Stimulated activated naive B cell treated with anti-CD40 and anti-IgM and Interleukin-4, amounts not matched to agents 10 μg/mL and 1 μg/mL and 100 μg/mL, for 72 hours (primary cell): ENCODE measurements around the gene ZBTB2.
A peak's percentile ranks its signal among the peaks of the same experiment; 100 is the strongest.
"Not testable (repeated sequence)": the region's sequence is repeated elsewhere in the genome, so short reads cannot be mapped to it uniquely, and the experiment has no call there.

Experiments used
- ATAC-seq, 2 donors: fragments of 150-1000 bp; cut with Tn5 transposase; replicated peaks; 2 replicates each; pipeline ENCODE4 v1.10.0; 2021; ENCODE audit warnings: moderate library complexity in 1 of 2
- DNase-seq: peaks from one replicate; pipeline ENCODE4 v3.0.0; 2021
- H3K27ac Mint-ChIP-seq: one replicate; pipeline ENCODE4 v1.8.0; 2022; ENCODE audit warnings: mild to moderate bottlenecking, mixed read lengths
- H3K27me3 Mint-ChIP-seq, 2 donors: one replicate each; pipeline ENCODE4 v1.8.0; 2022; ENCODE audit warnings: mixed read lengths in 2 of 2
- H3K36me3 Mint-ChIP-seq, 2 donors: one replicate each; pipeline ENCODE4 v1.8.0; 2022; ENCODE audit warnings: mixed read lengths in 2 of 2, mild to moderate bottlenecking in 1 of 2
- H3K4me1 Mint-ChIP-seq, 2 donors: one replicate each; pipeline ENCODE4 v1.8.0; 2022; ENCODE audit warnings: mixed read lengths in 2 of 2, mild to moderate bottlenecking in 1 of 2
- H3K4me3 Mint-ChIP-seq, 2 donors: one replicate each; pipeline ENCODE4 v1.8.0; 2022; ENCODE audit warnings: mild to moderate bottlenecking in 2 of 2, mixed read lengths in 2 of 2, moderate library complexity in 1 of 2
- H3K9me3 Mint-ChIP-seq, 2 donors: one replicate each; pipeline ENCODE4 v1.8.0; 2022; ENCODE audit warnings: mixed read lengths in 2 of 2, mild to moderate bottlenecking in 1 of 2

The ZBTB2 gene

DNA sequence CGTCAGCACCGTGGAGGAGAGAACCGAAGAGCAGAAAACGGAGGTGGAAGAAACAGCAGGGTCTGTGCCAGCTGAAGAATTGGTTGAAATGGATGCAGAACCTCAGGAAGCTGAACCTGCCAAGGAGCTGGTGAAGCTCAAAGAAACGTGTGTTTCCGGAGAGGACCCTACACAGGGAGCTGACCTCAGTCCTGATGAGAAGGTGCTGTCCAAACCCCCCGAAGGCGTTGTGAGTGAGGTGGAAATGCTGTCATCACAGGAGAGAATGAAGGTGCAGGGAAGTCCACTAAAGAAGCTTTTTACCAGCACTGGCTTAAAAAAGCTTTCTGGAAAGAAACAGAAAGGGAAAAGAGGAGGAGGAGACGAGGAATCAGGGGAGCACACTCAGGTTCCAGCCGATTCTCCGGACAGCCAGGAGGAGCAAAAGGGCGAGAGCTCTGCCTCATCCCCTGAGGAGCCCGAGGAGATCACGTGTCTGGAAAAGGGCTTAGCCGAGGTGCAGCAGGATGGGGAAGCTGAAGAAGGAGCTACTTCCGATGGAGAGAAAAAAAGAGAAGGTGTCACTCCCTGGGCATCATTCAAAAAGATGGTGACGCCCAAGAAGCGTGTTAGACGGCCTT, 41.6 kb downstream of the ZBTB2 start:
- DNase-seq (no peak), ATAC-seq (no peak)
- no peak overlapping the region for H3K27ac Mint-ChIP-seq
- H3K4me3 Mint-ChIP-seq = no peak overlapping the region
- H3K27me3 Mint-ChIP-seq = no peaks in the 10 kb centered on the region
- H3K9me3 Mint-ChIP-seq = no peaks in the 10 kb centered on the region
- no peaks in the 10 kb centered on the region for H3K4me1 Mint-ChIP-seq
- peaks cover 18% of the 10 kb centered on the region in 2 donors for H3K36me3 Mint-ChIP-seq

DNA sequence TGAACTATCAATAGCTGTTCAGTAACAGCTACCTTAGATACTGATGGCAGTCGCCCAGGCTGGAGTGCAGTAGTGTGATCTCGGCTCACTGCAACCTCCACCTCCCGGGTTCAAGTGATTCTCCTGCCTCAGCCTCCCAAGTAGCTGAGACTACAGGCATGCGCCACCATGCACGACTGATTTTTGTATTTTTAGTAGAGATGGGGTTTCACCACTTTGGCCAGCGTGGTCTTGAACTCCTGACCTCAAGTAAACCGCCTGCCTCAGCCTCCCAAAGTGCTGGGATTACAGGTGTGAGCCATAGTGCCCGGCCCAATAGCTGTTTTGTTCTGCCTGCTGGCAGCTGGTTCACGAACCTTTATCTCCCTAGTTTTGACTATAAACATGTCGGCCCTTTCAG, 48.6 kb downstream of the ZBTB2 start:
- not testable (repeated sequence) for H3K9me3 Mint-ChIP-seq, H3K27ac Mint-ChIP-seq, ATAC-seq, H3K36me3 Mint-ChIP-seq, H3K4me3 Mint-ChIP-seq, H3K27me3 Mint-ChIP-seq, H3K4me1 Mint-ChIP-seq, DNase-seq

DNA sequence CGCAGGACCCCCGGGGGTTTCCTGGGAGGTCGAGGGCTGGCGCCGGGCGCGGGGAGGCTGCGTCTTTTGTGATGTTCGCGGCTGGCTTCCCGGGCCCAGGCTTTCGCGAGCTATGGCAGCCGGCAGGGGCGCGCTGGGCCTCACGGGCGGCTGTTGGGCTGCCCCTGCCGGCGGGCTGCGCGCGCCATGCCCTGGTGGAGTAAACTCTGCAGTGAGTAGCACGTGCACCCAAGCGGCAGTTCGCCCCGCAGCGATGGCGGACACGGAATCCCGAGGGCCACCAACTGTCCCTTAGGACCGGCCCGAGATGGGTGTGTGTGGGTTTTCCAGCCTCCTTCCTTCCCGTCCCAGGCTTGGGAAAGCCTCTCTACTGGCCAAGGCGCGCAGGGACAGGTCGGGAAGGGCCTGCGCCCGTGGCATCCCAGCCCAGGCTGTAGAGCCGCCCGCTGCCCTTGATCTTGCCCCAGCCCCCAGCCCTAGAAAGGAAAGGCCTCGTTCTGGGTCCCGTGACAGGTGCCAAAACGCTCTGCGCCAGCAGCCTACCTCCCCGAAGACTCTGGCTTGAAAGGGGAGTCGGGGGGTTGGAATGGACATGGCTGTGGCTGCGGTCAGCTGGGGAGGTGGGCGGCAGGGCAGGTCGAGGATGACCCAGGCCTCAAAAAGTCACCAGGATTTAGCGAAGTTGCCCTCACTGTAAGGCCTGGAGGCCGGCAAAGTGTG, 49.7 kb downstream of the ZBTB2 start:
- ATAC-seq (no peak), DNase-seq (no peak)
- Mint-ChIP-seq H3K36me3 (no peaks in the 10 kb centered on the region), H3K27ac (no peak overlapping the region), H3K4me3 (no peak overlapping the region), H3K9me3 (no peaks in the 10 kb centered on the region), H3K27me3 (no peaks in the 10 kb centered on the region), H3K4me1 (no peaks in the 10 kb centered on the region)

DNA sequence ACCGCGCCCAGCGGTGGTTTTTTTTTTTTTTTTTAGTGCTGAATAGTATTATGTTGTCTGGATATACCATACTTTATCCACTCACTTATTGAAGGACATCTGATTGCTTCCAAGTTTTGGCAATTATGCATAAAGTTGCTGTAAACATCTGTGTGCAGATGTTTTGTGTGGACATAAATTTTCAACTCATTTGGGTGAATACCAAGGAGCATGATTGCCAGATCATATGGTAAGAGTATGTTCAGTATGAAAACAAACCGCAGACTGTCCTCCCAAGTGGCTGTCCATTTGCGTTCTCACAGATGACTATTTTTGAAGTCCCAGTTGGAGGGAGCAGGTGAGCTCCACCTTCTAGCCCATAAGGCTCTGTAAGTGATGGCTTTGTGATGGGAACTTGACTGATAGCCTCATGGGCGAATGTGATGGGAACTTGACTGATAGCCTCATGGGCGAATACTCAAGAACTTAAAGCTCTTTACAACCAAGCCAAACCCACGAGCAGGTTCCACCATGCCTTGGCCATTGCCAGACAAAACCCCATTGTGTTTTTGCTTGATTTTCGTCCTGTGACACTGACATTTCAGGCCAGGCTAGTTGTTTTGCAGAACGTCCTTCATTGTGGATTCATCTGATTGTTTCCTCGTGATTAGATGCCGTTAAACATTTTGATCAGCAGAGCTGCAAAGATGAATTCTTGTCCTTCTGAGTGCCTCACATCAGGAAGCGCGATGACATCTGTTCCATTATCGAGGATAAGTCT, 51.0 kb downstream of the ZBTB2 start:
- ATAC-seq (no peak), DNase-seq (no peak)
- Mint-ChIP-seq H3K4me3 (no peak overlapping the region), H3K4me1 (no peaks in the 10 kb centered on the region), H3K9me3 (no peaks in the 10 kb centered on the region), H3K27me3 (no peaks in the 10 kb centered on the region), H3K27ac (no peak overlapping the region), H3K36me3 (no peaks in the 10 kb centered on the region)

DNA sequence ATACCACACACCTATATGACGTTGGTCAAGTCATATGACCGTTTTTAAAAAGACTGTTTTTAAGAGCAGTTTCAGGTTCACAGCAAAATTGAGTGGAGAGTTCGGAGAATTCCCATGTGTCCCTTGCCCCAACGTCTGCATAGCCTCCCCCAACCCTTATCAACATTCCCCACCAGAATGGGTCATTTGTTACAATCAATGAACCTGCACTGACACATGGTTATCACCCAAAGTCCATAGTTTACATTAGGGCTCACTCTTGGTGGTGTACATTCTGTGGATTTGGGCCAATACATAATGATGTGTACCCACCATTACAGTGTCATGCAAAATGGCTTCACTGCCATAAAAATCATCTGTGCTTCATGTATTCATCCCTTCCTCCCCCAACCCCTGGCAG, 52.0 kb downstream of the ZBTB2 start:
- Mint-ChIP-seq H3K27ac (no peak overlapping the region), H3K27me3 (no peaks in the 10 kb centered on the region), H3K4me1 (peaks cover 0 to 2% of the 10 kb centered on the region in 2 donors), H3K9me3 (no peaks in the 10 kb centered on the region), H3K36me3 (no peaks in the 10 kb centered on the region), H3K4me3 (no peak overlapping the region)
- DNase-seq = no peak
- no peak for ATAC-seq

DNA sequence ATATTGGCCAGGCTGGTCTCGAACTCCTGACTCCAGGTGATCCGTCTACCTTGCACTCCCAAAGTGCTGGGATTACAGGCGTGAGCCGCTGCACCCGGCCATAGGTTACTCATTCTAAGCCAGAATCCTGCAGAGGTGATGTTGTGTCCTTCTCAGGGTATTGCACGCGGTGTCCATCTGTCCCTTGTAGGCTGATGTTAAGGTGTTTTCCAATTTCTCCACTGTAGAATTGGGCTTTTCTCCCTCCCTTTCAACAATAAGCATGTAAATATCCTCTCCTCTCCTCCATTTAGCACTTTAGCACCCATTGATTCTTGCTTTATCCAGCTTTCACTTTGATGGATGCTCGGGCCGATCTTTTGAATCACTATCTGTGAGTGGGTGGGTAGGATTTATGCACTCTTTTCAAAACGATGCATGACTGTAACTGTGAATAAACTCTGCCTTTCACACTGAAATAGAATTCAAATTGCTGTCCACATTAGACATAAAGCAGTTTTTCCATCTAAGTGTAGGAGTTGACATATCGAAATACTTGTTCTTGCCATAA, 52.6 kb downstream of the ZBTB2 start:
- Mint-ChIP-seq H3K27ac (no peak overlapping the region), H3K36me3 (no peaks in the 10 kb centered on the region), H3K27me3 (peaks cover 0 to 5% of the 10 kb centered on the region in 2 donors), H3K4me1 (peaks cover 0 to 2% of the 10 kb centered on the region in 2 donors), H3K4me3 (no peak overlapping the region), H3K9me3 (no peaks in the 10 kb centered on the region)
- DNase-seq (no peak), ATAC-seq (no peak)

DNA sequence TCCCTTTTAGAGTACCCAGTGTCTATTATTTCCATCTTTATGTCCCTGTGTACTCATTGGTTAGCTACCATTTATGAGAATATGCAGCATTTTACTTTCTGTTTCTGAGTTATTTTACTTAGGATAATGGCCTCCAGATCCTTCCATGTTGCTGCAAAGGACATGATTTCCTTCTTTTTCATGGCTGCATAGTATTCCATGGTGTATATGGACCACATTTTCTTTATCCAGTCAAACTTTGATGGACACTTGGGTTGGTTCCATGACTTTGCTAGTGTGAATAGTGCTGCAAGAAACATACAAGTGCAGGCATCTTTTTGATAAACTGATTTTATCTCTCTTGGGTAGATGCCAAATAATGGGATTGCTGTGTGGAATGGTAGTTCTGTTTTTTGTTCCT, 55.4 kb downstream of the ZBTB2 start:
- no peaks in the 10 kb centered on the region for H3K9me3 Mint-ChIP-seq
- H3K4me3 Mint-ChIP-seq = no peak overlapping the region
- peaks cover 0 to 6% of the 10 kb centered on the region in 2 donors for H3K27me3 Mint-ChIP-seq
- no peak for DNase-seq
- peaks cover 0 to 2% of the 10 kb centered on the region in 2 donors for H3K4me1 Mint-ChIP-seq
- H3K36me3 Mint-ChIP-seq = peaks cover 0 to 3% of the 10 kb centered on the region in 2 donors
- ATAC-seq = no peak
- no peak overlapping the region for H3K27ac Mint-ChIP-seq

DNA sequence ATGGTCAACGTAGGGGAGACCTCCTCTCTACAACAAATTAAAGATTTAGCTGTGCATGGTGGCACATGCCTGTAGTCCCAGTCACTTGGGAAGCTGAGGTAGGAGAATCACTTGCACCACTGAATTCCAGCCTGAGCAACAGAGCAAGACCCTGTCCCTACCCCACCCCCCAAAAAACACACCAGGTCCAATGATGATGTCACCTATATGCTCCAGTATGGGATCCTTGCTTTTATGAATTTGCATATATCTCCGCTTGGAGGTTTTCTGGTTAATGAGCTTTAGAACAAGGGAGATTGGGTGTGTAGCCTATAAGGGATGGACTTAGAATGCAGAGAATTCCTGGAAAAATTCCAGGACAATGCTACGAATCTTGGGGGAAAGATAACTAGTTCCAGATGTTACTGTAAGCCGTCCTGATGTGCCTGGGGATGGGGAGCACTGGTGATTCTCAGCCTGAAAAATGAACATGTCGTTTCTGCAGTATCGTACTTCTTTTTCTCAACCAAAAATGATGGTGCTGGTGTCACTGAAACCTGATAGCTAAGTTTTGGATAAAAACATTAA, 61.1 kb downstream of the ZBTB2 start:
- Mint-ChIP-seq H3K9me3 (no peaks in the 10 kb centered on the region), H3K27ac (no peak overlapping the region), H3K36me3 (peaks cover 0 to 3% of the 10 kb centered on the region in 2 donors), H3K4me1 (peaks cover 7 to 10% of the 10 kb centered on the region in 2 donors), H3K27me3 (peaks cover 11 to 14% of the 10 kb centered on the region in 2 donors), H3K4me3 (no peak overlapping the region)
- DNase-seq = no peak
- no peak for ATAC-seq

DNA sequence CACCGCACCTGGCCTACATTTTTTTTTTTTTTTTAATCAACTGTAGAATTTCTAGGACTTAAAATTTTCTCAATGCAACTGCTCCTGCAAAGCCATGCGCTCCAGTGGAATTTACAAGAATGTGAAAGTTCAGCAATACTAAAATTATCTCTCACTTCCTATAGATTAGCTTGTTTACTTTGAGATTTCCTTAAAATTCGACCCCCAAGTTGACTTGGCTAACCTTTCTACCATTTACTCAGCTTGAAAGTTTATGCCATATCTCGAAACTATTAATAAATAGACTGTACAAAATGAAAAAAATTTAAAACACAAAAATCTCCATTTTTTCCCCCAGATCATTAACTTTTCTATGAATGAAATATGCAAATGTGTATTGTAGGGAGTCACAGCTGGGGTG, 64.3 kb downstream of the ZBTB2 start:
- no peak for DNase-seq
- Mint-ChIP-seq H3K27me3 (peaks cover 12 to 19% of the 10 kb centered on the region in 2 donors), H3K4me1 (peaks cover 19 to 29% of the 10 kb centered on the region in 2 donors), H3K36me3 (peaks cover 0 to 4% of the 10 kb centered on the region in 2 donors), H3K4me3 (no peak overlapping the region), H3K27ac (no peak overlapping the region), H3K9me3 (no peaks in the 10 kb centered on the region)
- ATAC-seq = no peak

DNA sequence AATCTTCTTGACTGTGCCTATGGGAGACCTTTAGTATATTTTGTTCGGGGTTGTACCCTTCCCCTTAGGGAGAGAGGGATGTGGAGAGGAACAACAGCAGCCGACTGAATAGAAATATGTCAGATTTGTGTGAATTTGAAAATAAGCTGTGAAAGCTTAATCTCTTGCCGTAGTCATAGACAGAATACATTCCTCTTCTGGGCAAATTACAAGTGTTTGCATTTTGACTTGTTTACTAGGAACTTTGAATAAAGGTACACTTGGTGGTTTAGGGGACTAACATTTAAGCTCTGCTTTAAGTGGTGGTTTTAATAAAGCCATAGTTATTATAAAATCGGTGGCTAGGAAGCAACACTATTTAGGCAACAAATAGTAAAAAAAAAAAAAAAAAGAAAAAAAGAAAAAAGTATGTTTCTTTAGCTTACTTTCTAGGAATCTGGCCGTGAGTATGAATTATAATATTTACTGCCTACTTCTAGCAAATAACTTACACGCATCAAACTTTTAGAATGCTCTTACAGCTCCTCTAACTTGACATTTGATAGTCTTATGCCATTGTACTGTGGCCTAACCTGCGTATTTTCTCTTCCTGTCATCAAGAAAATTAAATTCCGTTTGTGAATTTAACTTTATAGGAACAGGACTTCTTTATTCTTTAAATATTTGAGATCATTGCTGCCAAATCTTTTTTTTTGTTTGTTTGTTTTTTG, 65.1 kb downstream of the ZBTB2 start:
- peak overlapping the region; percentile 47 for H3K27ac Mint-ChIP-seq
- DNase-seq = no peak
- peaks cover 12 to 19% of the 10 kb centered on the region in 2 donors for H3K27me3 Mint-ChIP-seq
- H3K4me1 Mint-ChIP-seq = peaks cover 19 to 29% of the 10 kb centered on the region in 2 donors
- peaks cover 2 to 4% of the 10 kb centered on the region in 2 donors for H3K36me3 Mint-ChIP-seq
- H3K4me3 Mint-ChIP-seq = peak overlapping the region; percentile 79
- ATAC-seq = no peak
- H3K9me3 Mint-ChIP-seq = no peaks in the 10 kb centered on the region

DNA sequence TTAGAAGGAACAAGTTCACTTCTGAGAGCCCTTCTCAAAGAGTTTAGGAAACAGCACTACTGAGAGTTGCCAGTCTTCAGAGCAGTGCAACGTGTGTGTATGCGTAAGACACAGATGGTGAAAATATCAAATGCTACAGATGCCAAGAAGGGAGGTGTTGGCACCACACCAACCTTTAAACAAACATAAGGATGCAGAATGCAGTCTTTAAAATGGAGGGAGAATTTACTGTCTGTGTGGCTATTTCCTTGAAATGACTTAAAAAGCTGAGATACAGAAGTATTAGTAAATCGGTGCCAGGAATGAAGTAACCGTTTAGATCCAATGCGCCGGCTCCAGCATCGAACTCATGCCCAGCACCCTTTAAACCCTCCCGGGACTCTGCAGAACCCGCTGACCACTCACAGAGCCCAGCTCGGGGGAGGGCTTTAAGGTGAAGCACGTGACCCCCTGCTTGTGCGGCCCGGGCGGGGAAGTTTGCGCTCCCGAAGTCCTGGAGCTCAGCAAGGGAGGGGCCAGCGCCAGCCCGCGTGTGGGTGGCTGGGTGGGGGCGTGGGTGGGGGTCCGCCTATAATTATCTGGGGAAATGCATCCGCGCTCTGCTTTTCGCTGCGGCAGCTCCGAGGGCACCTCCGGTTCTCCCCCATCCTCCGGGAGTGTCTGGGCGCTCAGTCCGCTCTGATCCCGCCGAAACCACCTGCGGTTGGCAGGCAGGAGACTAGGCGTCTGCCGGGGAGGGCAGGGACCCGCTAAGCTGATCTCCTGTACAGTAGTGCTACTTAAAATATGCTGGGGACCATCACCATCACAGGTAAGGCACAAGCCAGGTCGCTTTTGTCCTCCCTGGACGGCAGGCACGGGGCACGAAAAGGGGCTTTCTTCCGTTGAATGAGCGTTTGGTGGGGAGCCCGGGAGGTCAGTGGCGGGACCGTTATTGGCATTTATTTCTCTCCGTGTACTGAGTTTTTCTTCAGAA, 66.0 kb downstream of the ZBTB2 start:
- Mint-ChIP-seq H3K27ac (peak overlapping the region; percentile 47), H3K36me3 (peaks cover 3 to 4% of the 10 kb centered on the region in 2 donors), H3K27me3 (peaks cover 12 to 23% of the 10 kb centered on the region in 2 donors), H3K4me1 (peaks cover 19 to 29% of the 10 kb centered on the region in 2 donors), H3K4me3 (peak overlapping the region; percentile 79), H3K9me3 (no peaks in the 10 kb centered on the region)
- no peak for DNase-seq
- ATAC-seq = peak; percentile 64 to 68

DNA sequence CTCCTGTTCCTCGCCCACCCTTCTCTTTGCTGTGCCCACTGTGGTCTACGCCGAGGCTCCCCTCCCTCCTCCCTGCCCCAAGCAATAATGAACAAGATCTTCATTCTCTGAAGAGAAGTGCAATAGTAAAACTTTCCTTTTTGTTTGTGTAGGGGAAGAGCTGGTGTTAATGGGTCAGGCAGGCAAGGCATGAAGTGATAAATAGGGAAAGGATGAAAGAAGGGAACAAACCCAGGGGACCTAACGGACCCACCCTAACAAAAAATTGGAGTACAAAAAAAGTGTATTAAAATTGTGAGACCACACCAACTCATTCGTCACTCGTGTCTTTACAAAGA, 66.9 kb downstream of the ZBTB2 start:
- ATAC-seq = peak; percentile 19 to 28
- DNase-seq = no peak
- Mint-ChIP-seq H3K27ac (no peak overlapping the region), H3K9me3 (no peaks in the 10 kb centered on the region), H3K36me3 (peaks cover 3 to 4% of the 10 kb centered on the region in 2 donors), H3K4me3 (peak overlapping the region; percentile 34 to 43), H3K27me3 (peaks cover 12 to 24% of the 10 kb centered on the region in 2 donors), H3K4me1 (peaks cover 19 to 29% of the 10 kb centered on the region in 2 donors)
